Kidney (tissue), 14 donors: ENCODE measurements around the gene PHLDB1. TPM values are rescaled to one million over a fixed set of nuclear protein-coding genes. Genes with fewer than 3 reads are reported as not detected.

Source experiments
- DNase-seq, 5 donors: peaks; one replicate each; pipeline ENCODE4 v3.0.0-alpha.2; 2013 to 2020
- FAIRE-seq: peaks from 2 replicates; lab custom pipeline; 2012; peaks lifted over from hg19 to GRCh38; lab: Jason Lieb, UNC
- H3K27ac ChIP-seq, 2 donors: one replicate each; pipeline ENCODE4 v1.7.0; 2013; ENCODE audit warnings: low read depth in 2 of 2, low read length in 2 of 2, inconsistent platforms in 1 of 2
- H3K27me3 ChIP-seq: one replicate; pipeline ENCODE4 v1.7.1; 2013; ENCODE audit warnings: low read length, inconsistent platforms; ENCODE audit not compliant: control insufficient read depth, insufficient read depth
- H3K36me3 ChIP-seq, 3 donors: one replicate each; pipeline versions ENCODE4 v1.7.0 to v1.7.1; 2013; ENCODE audit warnings: low read length in 3 of 3, control low read depth in 1 of 3, inconsistent platforms in 1 of 3; ENCODE audit not compliant: insufficient read depth in 3 of 3, control insufficient read depth in 2 of 3
- H3K4me1 ChIP-seq, 3 donors: one replicate each; pipeline versions ENCODE4 v1.7.0 to v1.7.1; 2013; ENCODE audit warnings: low read length in 3 of 3, inconsistent platforms in 1 of 3, low read depth in 1 of 3; ENCODE audit not compliant: control insufficient read depth in 2 of 3, insufficient read depth in 2 of 3
- H3K4me3 ChIP-seq, 3 donors: one replicate each; pipeline versions ENCODE4 v1.7.0 to v1.8.1; 2013; ENCODE audit warnings: low read length in 3 of 3, control low read depth in 1 of 3, inconsistent platforms in 1 of 3
- H3K9ac ChIP-seq, 3 donors: one replicate each; pipeline versions ENCODE4 v1.7.0 to v1.7.1; 2013; ENCODE audit warnings: low read length in 3 of 3, control low read depth in 1 of 3, inconsistent platforms in 1 of 3
- H3K9me3 ChIP-seq, 3 donors: one replicate each; pipeline versions ENCODE4 v1.7.0 to v1.7.1; 2013; ENCODE audit warnings: low read length in 3 of 3, control low read depth in 1 of 3, inconsistent platforms in 1 of 3; ENCODE audit not compliant: control insufficient read depth in 2 of 3, insufficient read depth in 1 of 3
- CTCF ChIP-seq: IDR thresholded peaks from 3 replicates; pipeline ENCODE4 v1.5.1; 2012; ENCODE audit warnings: mild to moderate bottlenecking, moderate library complexity, borderline replicate concordance; ENCODE audit not compliant: insufficient read depth; ENCODE audit errors: extremely low read depth
- intact Hi-C: fragments of 100-400 bp; cut with DNase I; formaldehyde crosslinking; loops from one replicate; pipeline ENCODE4 v1.11.1; 2022
- polyA plus RNA-seq: library from polyadenylated mRNA; stranded (reverse); fragments of 350-450 nt; fragmentation: Illumina TruSeq; extraction: RNeasy Lipid Tissue Mini Kit (QIAGEN cat#74804); gene quantifications from one replicate; pipeline ENCODE4 v1.2.3, GENCODE V29; 2014; ENCODE audit warnings: low read depth, low replicate concordance; ENCODE audit not compliant: insufficient read depth
- total RNA-seq: library from RNA; stranded (reverse); fragmentation: NEBNext Ultra II Directional; extraction: Animal tissue kit (Norgen Biotek cat#: 25700); gene quantifications from one replicate; pipeline ENCODE4 v1.2.1, GENCODE V29; 2021
- donor health status: control.
- donor health status: control.
- donor health status: control.
- donor health status: control.
- donor health status: control.
- donor health status: DM: yes; HTN: yes; CAD: no.
- donor health status: Normal renal cell carcinoma (clear cell type).

The PHLDB1 gene
- total and polyA plus RNA-seq, 2 donors from 2014 or later, result 39.1 to 118 TPM

- peak; percentile 39 to 80 (median 73) for DNase-seq
- H3K27me3 ChIP-seq, result no peaks in the 10 kb centered on the region
- H3K9me3 ChIP-seq, result no peaks in the 10 kb centered on the region
- H3K9ac ChIP-seq, result peak overlapping the region in 1 of 3 donors; percentile 55
- peak overlapping the region; percentile 80 to 84 for H3K27ac ChIP-seq
- peak overlapping the region in 1 of 3 donors; percentile 72 for H3K4me3 ChIP-seq
- peaks cover 0 to 20% (median 15%) of the 10 kb centered on the region in 3 donors for H3K36me3 ChIP-seq
- FAIRE-seq, result no peak
- intact Hi-C loops, result no loop called here
- peaks cover 9 to 52% (median 47%) of the 10 kb centered on the region in 3 donors for H3K4me1 ChIP-seq
- no peak for TF ChIP-seq CTCF
Observed at GRCh38 chr11:118622376-118623268, 15.2 kb downstream of the PHLDB1 start.

GRCh38 chr11:118623269-118623655, 15.8 kb downstream of the PHLDB1 start:
- Histone ChIP-seq H3K27me3 (no peaks in the 10 kb centered on the region), H3K27ac (peak overlapping the region; percentile 80 to 84), H3K36me3 (peaks cover 0 to 24% (median 16%) of the 10 kb centered on the region in 3 donors), H3K9ac (peak overlapping the region in 1 of 3 donors; percentile 55), H3K4me3 (peak overlapping the region in 1 of 3 donors; percentile 5), H3K9me3 (no peaks in the 10 kb centered on the region), H3K4me1 (peaks cover 9 to 46% (median 41%) of the 10 kb centered on the region in 3 donors)
- TF ChIP-seq CTCF, result no peak
- intact Hi-C loops, result no loop called here
- peak in 2 of 5 donors; percentile 55 to 79 for DNase-seq
- no peak for FAIRE-seq

- peaks cover 6 to 28% (median 26%) of the 10 kb centered on the region in 3 donors for H3K4me1 ChIP-seq
- no peak overlapping the region for H3K27ac ChIP-seq
- no peak overlapping the region for H3K9ac ChIP-seq
- no peak for TF ChIP-seq CTCF
- no peak for DNase-seq
- intact Hi-C loops, result no loop called here
- no peaks in the 10 kb centered on the region for H3K27me3 ChIP-seq
- FAIRE-seq, result no peak
- peaks cover 4 to 38% (median 28%) of the 10 kb centered on the region in 3 donors for H3K36me3 ChIP-seq
- no peak overlapping the region for H3K4me3 ChIP-seq
- no peaks in the 10 kb centered on the region for H3K9me3 ChIP-seq
Observed at GRCh38 chr11:118625036-118625690, 17.7 kb downstream of the PHLDB1 start.
